Karpas-422 (cell line): ENCODE results near the gene DRD2. TPM values are rescaled to one million over a fixed set of nuclear protein-coding genes. Genes with fewer than 3 reads are reported as not detected.

Experiments used
- DNase-seq: peaks from one replicate; pipeline ENCODE4 v3.0.0-alpha.2; 2015
- H2AFZ ChIP-seq: fragments of 200-600 bp; sonication (generic); 2 replicates; pipeline ENCODE4 v1.6.1; 2014; ENCODE audit warnings: antibody characterized with exemption, low read length, mixed read lengths
- H3K27ac ChIP-seq: fragments of 200-600 bp; sonication (generic); 2 replicates; pipeline ENCODE4 v1.5.1; 2014; ENCODE audit warnings: mild to moderate bottlenecking, low read length, moderate library complexity
- H3K27me3 ChIP-seq: fragments of 200-600 bp; sonication (generic); 2 replicates; pipeline ENCODE4 v1.6.1; 2014; ENCODE audit warnings: low read length, mixed read lengths
- H3K36me3 ChIP-seq: fragments of 200-600 bp; sonication (generic); 2 replicates; pipeline ENCODE4 v1.6.1; 2014; ENCODE audit warnings: low read length, mixed read lengths; ENCODE audit not compliant: insufficient read depth
- H3K4me1 ChIP-seq: fragments of 200-600 bp; sonication (generic); 2 replicates; pipeline ENCODE4 v1.6.1; 2014; ENCODE audit warnings: mild to moderate bottlenecking, low read length, mixed read lengths
- H3K4me2 ChIP-seq: fragments of 200-600 bp; sonication (generic); 2 replicates; pipeline ENCODE4 v1.6.1; 2014; ENCODE audit warnings: low read length, low read depth, mild to moderate bottlenecking; ENCODE audit not compliant: poor library complexity, severe bottlenecking
- H3K4me3 ChIP-seq: fragments of 200-600 bp; sonication (generic); 2 replicates; pipeline ENCODE4 v1.5.1; 2014; ENCODE audit warnings: mild to moderate bottlenecking, antibody characterized with exemption, low read length, mixed read lengths
- H3K79me2 ChIP-seq: fragments of 200-600 bp; sonication (generic); 2 replicates; pipeline ENCODE4 v1.6.1; 2014; ENCODE audit warnings: mild to moderate bottlenecking, low read length, mixed read lengths
- H3K9ac ChIP-seq: fragments of 200-600 bp; sonication (generic); 2 replicates; pipeline ENCODE4 v1.6.0; 2014; ENCODE audit warnings: low read length
- H3K9me2 ChIP-seq: fragments of 200-600 bp; sonication (generic), shearing (Covaris generic); replicated peaks from 2 replicates; pipeline ENCODE4 v1.6.0; 2014; ENCODE audit warnings: mild to moderate bottlenecking, low read length, moderate library complexity; ENCODE audit not compliant: insufficient read depth
- H3K9me3 ChIP-seq: fragments of 300-700, 200-600 bp; sonication (generic); 2 replicates; pipeline ENCODE4 v1.6.1; 2014; ENCODE audit warnings: low read length, mixed read lengths
- H4K20me1 ChIP-seq: fragments of 200-600 bp; sonication (generic); 2 replicates; pipeline ENCODE4 v1.6.1; 2014; ENCODE audit warnings: mild to moderate bottlenecking, antibody characterized with exemption, low read length, low read depth; ENCODE audit not compliant: insufficient read depth
- total RNA-seq: library from RNA; depleted of rRNA; stranded (reverse); fragments of >200 nt; shearing (Covaris generic); gene quantifications from 2 replicates; pipeline ENCODE4 v1.2.3, GENCODE V29; 2014; ENCODE audit warnings: low replicate concordance

The DRD2 gene
- total RNA-seq, 1 experiment from 2014 or later: not detected

GRCh38 chr11:113462830-113463229, 12.4 kb downstream of the DRD2 start:
- no peaks in the 10 kb centered on the region for H3K9me3 ChIP-seq
- H3K79me2 ChIP-seq: no peaks in the 10 kb centered on the region
- no peak for DNase-seq
- H3K27ac ChIP-seq: no peak overlapping the region
- no peaks in the 10 kb centered on the region for H3K4me1 ChIP-seq
- no peak overlapping the region for H3K9ac ChIP-seq
- no peaks in the 10 kb centered on the region for H3K27me3 ChIP-seq
- no peak overlapping the region for H3K4me3 ChIP-seq
- H3K9me2 ChIP-seq: no peaks in the 10 kb centered on the region
- H4K20me1 ChIP-seq: no peaks in the 10 kb centered on the region
- no peaks in the 10 kb centered on the region for H3K36me3 ChIP-seq
- no peak overlapping the region for H2AFZ ChIP-seq
- no peak overlapping the region for H3K4me2 ChIP-seq

- DNase-seq: no peak
- no peak overlapping the region for H2AFZ ChIP-seq
- H3K9me2 ChIP-seq: no peaks in the 10 kb centered on the region
- H3K4me3 ChIP-seq: no peak overlapping the region
- no peak overlapping the region for H3K9ac ChIP-seq
- no peaks in the 10 kb centered on the region for H4K20me1 ChIP-seq
- no peaks in the 10 kb centered on the region for H3K27me3 ChIP-seq
- H3K4me2 ChIP-seq: no peak overlapping the region
- no peaks in the 10 kb centered on the region for H3K4me1 ChIP-seq
- H3K9me3 ChIP-seq: no peaks in the 10 kb centered on the region
- H3K27ac ChIP-seq: no peak overlapping the region
- H3K36me3 ChIP-seq: no peaks in the 10 kb centered on the region
- H3K79me2 ChIP-seq: no peaks in the 10 kb centered on the region
Observed at GRCh38 chr11:113461639-113462038, 13.6 kb downstream of the DRD2 start.

GRCh38 chr11:113460469-113460868, 14.7 kb downstream of the DRD2 start:
- Histone ChIP-seq H3K9me3 (no peaks in the 10 kb centered on the region), H3K9me2 (no peaks in the 10 kb centered on the region), H3K27ac (no peak overlapping the region), H3K4me3 (no peak overlapping the region), H3K9ac (no peak overlapping the region), H3K36me3 (no peaks in the 10 kb centered on the region), H4K20me1 (no peaks in the 10 kb centered on the region), H3K27me3 (no peaks in the 10 kb centered on the region), H2AFZ (no peak overlapping the region), H3K79me2 (no peaks in the 10 kb centered on the region), H3K4me2 (no peak overlapping the region), H3K4me1 (no peaks in the 10 kb centered on the region)
- no peak for DNase-seq

- H3K27me3 ChIP-seq: no peaks in the 10 kb centered on the region
- no peaks in the 10 kb centered on the region for H3K79me2 ChIP-seq
- H3K4me2 ChIP-seq: no peak overlapping the region
- H3K9me2 ChIP-seq: no peaks in the 10 kb centered on the region
- H3K4me1 ChIP-seq: no peaks in the 10 kb centered on the region
- no peaks in the 10 kb centered on the region for H4K20me1 ChIP-seq
- H3K9ac ChIP-seq: no peak overlapping the region
- DNase-seq: no peak
- H3K4me3 ChIP-seq: no peak overlapping the region
- H2AFZ ChIP-seq: no peak overlapping the region
- H3K27ac ChIP-seq: no peak overlapping the region
- H3K36me3 ChIP-seq: no peaks in the 10 kb centered on the region
- H3K9me3 ChIP-seq: no peaks in the 10 kb centered on the region
Observed at GRCh38 chr11:113458189-113458588, 17.0 kb downstream of the DRD2 start.

GRCh38 chr11:113457784-113458183, 17.4 kb downstream of the DRD2 start:
- Histone ChIP-seq H3K9me2 (no peaks in the 10 kb centered on the region), H3K27me3 (no peaks in the 10 kb centered on the region), H4K20me1 (no peaks in the 10 kb centered on the region), H3K4me2 (no peak overlapping the region), H3K9me3 (no peaks in the 10 kb centered on the region), H3K4me3 (no peak overlapping the region), H3K4me1 (no peaks in the 10 kb centered on the region), H3K79me2 (no peaks in the 10 kb centered on the region), H2AFZ (no peak overlapping the region), H3K9ac (no peak overlapping the region), H3K36me3 (no peaks in the 10 kb centered on the region), H3K27ac (no peak overlapping the region)
- no peak for DNase-seq

- H3K9me3 ChIP-seq: no peaks in the 10 kb centered on the region
- H3K27ac ChIP-seq: no peak overlapping the region
- H3K9ac ChIP-seq: no peak overlapping the region
- H2AFZ ChIP-seq: no peak overlapping the region
- H3K27me3 ChIP-seq: no peaks in the 10 kb centered on the region
- no peaks in the 10 kb centered on the region for H3K9me2 ChIP-seq
- H3K79me2 ChIP-seq: no peaks in the 10 kb centered on the region
- no peak for DNase-seq
- no peak overlapping the region for H3K4me2 ChIP-seq
- H3K4me1 ChIP-seq: no peaks in the 10 kb centered on the region
- H3K4me3 ChIP-seq: no peak overlapping the region
- no peaks in the 10 kb centered on the region for H3K36me3 ChIP-seq
- H4K20me1 ChIP-seq: no peaks in the 10 kb centered on the region
Observed at GRCh38 chr11:113454455-113454854, 20.7 kb downstream of the DRD2 start.

GRCh38 chr11:113449743-113450142, 25.5 kb downstream of the DRD2 start:
- Histone ChIP-seq H3K79me2 (no peaks in the 10 kb centered on the region), H4K20me1 (no peaks in the 10 kb centered on the region), H3K4me3 (no peak overlapping the region), H3K36me3 (no peaks in the 10 kb centered on the region), H3K4me2 (no peak overlapping the region), H3K9me3 (no peaks in the 10 kb centered on the region), H2AFZ (no peak overlapping the region), H3K27me3 (no peaks in the 10 kb centered on the region), H3K27ac (no peak overlapping the region), H3K9me2 (no peaks in the 10 kb centered on the region), H3K9ac (no peak overlapping the region), H3K4me1 (no peaks in the 10 kb centered on the region)
- DNase-seq: no peak

GRCh38 chr11:113448316-113448677, 26.9 kb downstream of the DRD2 start:
- DNase-seq: no peak
- Histone ChIP-seq H3K9me3 (no peaks in the 10 kb centered on the region), H3K9me2 (no peaks in the 10 kb centered on the region), H4K20me1 (no peaks in the 10 kb centered on the region), H3K9ac (no peak overlapping the region), H3K4me3 (no peak overlapping the region), H3K4me1 (no peaks in the 10 kb centered on the region), H2AFZ (no peak overlapping the region), H3K27me3 (no peaks in the 10 kb centered on the region), H3K36me3 (no peaks in the 10 kb centered on the region), H3K4me2 (no peak overlapping the region), H3K79me2 (no peaks in the 10 kb centered on the region), H3K27ac (no peak overlapping the region)
